HEK293T (cell line): Measurements from ENCODE around the gene TGFBR3.

Experiments
- CTBP1 ChIP-seq: fragments of 450-650 bp; IDR thresholded peaks from 2 replicates; pipeline ENCODE4 v1.6.1; 2016; ENCODE audit warnings: borderline replicate concordance
- ELF4 ChIP-seq: fragments of 450-650 bp; IDR thresholded peaks from 2 replicates; pipeline ENCODE4 v1.6.1; 2017; ENCODE audit warnings: antibody characterized with exemption
- FOXA1 ChIP-seq: fragments of 450-650 bp; IDR thresholded peaks from 2 replicates; pipeline ENCODE4 v1.6.1; 2016; ENCODE audit warnings: mild to moderate bottlenecking
- FOXM1 ChIP-seq: fragments of 450-650 bp; IDR thresholded peaks from 2 replicates; pipeline ENCODE4 v1.6.1; 2017; ENCODE audit warnings: mild to moderate bottlenecking, borderline replicate concordance
- HDGF ChIP-seq: fragments of 450-650 bp; IDR thresholded peaks from 2 replicates; pipeline ENCODE4 v1.6.1; 2017; ENCODE audit warnings: antibody characterized with exemption, borderline replicate concordance
- L3MBTL2 ChIP-seq: fragments of 450-650 bp; conservative IDR thresholded peaks from 2 replicates; pipeline ENCODE4 v1.6.1; 2016; ENCODE audit warnings: mild to moderate bottlenecking
- LEF1 ChIP-seq: fragments of 450-650 bp; IDR thresholded peaks from 2 replicates; pipeline ENCODE4 v1.6.1; 2017; ENCODE audit warnings: mild to moderate bottlenecking, borderline replicate concordance
- SP1 ChIP-seq: fragments of 450-650 bp; IDR thresholded peaks from 2 replicates; pipeline ENCODE4 v1.6.1; 2017
- SUZ12 ChIP-seq: fragments of 450-650 bp; IDR thresholded peaks from 2 replicates; pipeline ENCODE4 v1.6.1; 2016; ENCODE audit warnings: mild to moderate bottlenecking
- ZNF384 ChIP-seq: fragments of 450-650 bp; IDR thresholded peaks from 2 replicates; pipeline ENCODE4 v1.6.1; 2016

DNA sequence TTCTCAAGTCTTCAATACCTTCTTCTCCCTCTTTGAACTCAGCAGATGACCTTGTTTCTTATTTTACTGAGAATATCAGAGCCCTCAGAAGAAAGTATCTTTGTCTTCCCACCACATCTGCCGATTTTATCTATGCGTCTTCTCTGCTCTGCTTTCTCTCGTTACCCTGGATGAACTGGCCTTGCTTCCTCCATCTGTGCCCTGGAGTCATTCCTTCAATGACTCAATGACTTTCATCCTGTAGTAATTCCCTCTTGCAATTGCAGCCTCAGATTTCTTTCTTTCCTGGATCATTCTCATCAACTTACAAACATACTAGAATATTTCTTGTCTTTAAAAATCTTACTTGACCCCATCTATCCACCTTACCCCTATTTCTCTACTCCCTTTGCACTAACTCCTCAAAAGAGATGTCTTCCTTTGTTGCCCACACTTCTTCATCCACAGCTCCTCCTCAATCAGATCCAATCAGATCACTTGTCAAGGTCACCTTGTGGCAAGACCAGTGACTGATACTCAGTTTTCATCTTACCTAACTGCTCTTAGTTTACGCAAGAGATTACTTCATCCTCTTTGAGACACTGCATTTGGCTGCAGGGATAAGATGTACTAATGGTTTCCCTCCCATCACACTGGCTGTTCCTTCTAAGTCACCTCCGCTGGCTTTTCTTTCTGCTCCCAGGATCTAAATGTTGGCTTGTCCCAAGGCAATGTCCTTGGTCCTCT, 8.2 kb upstream of the TGFBR3 start:
- TF ChIP-seq SP1 (no peak), L3MBTL2 (no peak), SUZ12 (no peak), LEF1 (no peak), HDGF (no peak), ZNF384 (no peak), FOXM1 (no peak), FOXA1 (no peak), CTBP1 (no peak), ELF4 (no peak)
